Fibroblast of villous mesenchyme (primary cell): ENCODE results near the gene PPID. TPM values are rescaled to one million over a fixed set of nuclear protein-coding genes. Genes with fewer than 3 reads are reported as not detected.
A peak's percentile ranks its signal among the peaks of the same experiment; 100 is the strongest.
"Not testable (repeated sequence)": the region's sequence is repeated elsewhere in the genome, so short reads cannot be mapped to it uniquely, and the experiment has no call there.

ENCODE experiments used
- DNase-seq: peaks from one replicate; pipeline ENCODE4 v3.0.0-alpha.2; 2010; ENCODE audit warnings: low read depth
- H3K4me3 ChIP-seq: 2 replicates; pipeline ENCODE4 v1.5.1; 2011; ENCODE audit warnings: low read depth, mild to moderate bottlenecking, low read length
- total RNA-seq: library from RNA; depleted of rRNA; stranded (reverse); fragments of >200 nt; gene quantifications from 2 replicates; pipeline ENCODE4 v1.2.3, GENCODE V29; 2012
- TF ChIP-seq, protein P1 (sequence below): IDR thresholded peaks from 2 replicates; pipeline ENCODE4 v1.5.1; 2012; ENCODE audit warnings: low read depth, mild to moderate bottlenecking, low read length; ENCODE audit not compliant: insufficient read depth

The PPID gene
- total RNA-seq, 1 donor: 27.2 TPM

DNA sequence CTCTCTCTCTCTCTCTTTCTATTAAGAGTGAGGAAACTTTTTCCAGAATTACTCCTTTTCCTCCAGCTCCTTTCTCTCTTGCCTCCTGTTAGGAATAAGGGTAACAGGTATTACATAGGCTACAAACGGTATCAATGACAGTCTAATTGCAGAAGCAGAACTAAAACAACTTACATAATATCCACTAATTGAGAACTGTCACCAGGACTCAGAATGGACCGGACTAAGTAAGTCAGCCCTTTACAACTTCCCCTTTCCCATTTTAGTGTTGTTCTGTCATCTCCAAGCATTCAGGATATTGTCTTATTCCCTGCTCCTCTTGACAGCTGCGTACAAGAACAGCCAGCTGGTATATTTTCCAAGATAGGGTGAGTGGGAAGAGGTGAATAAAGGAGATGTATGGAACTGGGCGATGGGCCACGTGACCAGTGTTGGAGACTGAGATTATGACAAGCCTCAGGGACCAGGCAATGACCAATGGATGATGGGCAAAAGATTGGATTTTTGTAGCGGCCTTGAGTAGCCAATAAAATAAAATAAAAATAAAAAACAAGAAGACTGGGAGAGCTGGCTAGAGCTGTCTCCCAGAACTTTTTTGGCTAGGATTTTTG is 43.3 kb upstream of the PPID start:
- TF ChIP-seq, protein P1, sequence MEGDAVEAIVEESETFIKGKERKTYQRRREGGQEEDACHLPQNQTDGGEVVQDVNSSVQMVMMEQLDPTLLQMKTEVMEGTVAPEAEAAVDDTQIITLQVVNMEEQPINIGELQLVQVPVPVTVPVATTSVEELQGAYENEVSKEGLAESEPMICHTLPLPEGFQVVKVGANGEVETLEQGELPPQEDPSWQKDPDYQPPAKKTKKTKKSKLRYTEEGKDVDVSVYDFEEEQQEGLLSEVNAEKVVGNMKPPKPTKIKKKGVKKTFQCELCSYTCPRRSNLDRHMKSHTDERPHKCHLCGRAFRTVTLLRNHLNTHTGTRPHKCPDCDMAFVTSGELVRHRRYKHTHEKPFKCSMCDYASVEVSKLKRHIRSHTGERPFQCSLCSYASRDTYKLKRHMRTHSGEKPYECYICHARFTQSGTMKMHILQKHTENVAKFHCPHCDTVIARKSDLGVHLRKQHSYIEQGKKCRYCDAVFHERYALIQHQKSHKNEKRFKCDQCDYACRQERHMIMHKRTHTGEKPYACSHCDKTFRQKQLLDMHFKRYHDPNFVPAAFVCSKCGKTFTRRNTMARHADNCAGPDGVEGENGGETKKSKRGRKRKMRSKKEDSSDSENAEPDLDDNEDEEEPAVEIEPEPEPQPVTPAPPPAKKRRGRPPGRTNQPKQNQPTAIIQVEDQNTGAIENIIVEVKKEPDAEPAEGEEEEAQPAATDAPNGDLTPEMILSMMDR: no peak
- no peak for DNase-seq
- no peak overlapping the region for H3K4me3 ChIP-seq

DNA sequence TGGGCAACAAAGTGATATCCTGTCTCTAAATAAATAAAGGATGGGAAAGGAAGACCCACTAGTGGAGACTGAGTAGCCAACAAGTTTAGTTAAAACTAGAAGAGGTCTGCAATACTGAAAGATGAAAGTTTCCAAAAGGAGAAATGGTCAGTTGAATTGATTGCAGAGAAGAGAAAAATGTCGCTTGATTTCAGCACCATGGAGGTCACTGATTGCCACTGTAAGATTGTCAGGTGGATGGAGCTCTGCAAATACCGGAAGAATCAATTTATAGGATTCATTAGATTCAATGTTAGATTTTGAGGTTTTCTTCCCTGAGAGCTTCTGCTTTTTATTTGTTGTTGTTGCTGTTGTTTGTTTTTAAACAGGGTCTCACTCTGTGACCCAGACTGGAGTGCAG is 40.3 kb upstream of the PPID start:
- TF ChIP-seq, protein P1: no peak
- no peak overlapping the region for H3K4me3 ChIP-seq
- DNase-seq: no peak

DNA sequence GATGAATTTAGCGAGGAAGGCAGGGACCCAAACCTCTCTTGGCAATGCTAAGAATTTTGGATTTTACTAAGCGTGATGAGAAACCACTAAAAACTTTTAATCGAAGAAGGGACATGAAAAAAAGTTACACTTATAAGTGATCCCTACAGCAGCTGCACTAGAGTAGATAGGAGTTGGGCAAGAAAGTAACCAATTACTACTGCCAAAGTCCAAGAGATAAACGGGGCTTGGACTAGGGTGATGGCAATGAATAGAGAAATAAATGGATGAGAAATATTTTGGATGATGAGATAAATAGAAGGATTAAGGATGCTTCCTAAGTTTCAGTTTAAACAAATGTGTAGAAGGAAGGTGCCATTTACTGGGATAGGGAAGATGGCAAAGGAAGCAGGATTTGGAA is 39.4 kb upstream of the PPID start:
- no peak overlapping the region for H3K4me3 ChIP-seq
- DNase-seq: no peak
- TF ChIP-seq, protein P1: no peak

DNA sequence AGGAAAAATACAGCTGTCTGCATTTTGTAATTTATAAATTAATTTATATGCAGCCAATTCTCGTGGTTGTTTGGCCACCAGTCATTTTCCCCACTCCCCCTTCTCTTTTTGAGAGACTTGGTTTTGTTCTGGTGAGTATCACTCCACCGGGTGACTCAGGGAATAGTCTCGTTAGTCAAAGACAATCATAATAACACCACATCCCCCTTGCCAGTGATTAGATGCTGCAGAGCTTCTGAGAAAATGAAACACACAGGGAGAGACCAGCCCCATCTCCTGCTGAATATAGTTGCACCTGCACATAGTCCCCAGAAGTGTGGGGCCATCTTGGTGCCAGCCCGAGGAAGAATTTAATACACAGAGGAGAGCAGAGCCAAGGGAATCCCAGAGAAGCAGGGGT is 37.7 kb upstream of the PPID start:
- no peak overlapping the region for H3K4me3 ChIP-seq
- TF ChIP-seq, protein P1: no peak
- DNase-seq: no peak

DNA sequence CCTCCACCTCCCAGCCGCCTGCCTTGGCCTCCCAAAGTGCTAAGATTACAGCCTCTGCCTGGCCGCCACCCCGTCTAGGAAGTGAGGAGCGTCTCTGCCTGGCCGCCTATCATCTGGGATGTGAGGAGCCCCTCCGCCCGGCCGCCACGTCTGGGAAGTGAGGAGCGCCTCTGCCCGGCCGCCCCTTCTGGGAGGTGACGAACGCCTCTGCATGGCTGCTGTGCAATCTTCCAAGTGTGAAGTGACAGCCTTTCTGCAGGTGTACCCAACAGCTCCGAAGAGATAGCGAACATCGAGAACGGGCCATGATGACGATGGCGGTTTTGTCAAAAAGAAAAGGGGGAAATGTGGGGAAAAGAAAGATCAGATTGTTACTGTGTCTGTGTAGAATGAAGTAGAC is 36.3 kb upstream of the PPID start:
- H3K4me3 ChIP-seq, DNase-seq: not testable (repeated sequence)

DNA sequence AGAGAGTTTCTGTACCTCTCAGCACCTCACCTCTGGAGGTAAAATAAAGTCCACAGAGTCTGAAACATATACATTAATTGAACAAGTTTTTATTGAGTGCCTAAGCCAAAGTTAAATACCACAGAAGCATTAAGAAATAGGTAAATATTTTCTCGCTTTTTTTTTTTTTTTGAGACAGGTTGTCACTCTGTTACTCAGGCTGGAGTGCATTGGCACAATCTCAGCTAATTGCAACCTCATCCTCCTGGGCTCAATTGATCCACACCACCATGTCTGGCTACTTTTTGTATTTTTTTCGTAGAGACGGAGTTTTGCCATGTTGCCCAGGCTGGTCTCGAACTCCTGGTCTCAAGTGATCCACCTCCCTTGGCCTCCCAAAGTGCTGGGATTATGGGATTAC is 35.5 kb upstream of the PPID start:
- H3K4me3 ChIP-seq: no peak overlapping the region
- no peak for DNase-seq

DNA sequence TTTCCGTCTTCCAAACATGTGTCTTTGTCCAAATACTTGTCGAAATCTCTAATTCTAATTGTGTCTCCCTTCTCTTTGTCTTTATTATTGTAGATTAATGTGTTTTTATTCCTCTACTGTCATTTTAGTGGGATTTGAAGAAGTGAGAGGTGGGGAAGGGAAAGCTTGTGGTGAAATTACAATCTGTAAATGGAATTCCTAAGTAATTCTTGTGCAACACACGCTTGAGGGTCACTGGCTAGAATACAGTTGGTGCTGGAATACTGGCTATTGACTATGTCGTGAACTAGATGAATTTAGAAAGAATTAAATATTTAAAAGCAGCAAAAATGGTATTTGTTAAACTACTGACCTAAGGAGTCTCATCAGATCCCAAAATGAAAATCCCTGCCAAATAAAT is 34.9 kb upstream of the PPID start:
- TF ChIP-seq, protein P1: no peak
- no peak overlapping the region for H3K4me3 ChIP-seq
- DNase-seq: peak; percentile 19

More for the DNA sequence above, 35.5 kb upstream of the PPID start:
- TF ChIP-seq, protein P1: no peak
